Fibroblast of mammary gland (primary cell): ENCODE data around the gene MIDN.

Experiments used
- DNase-seq: peaks from one replicate; pipeline ENCODE4 v3.0.0-alpha.2; 2010; ENCODE audit warnings: low read depth
- H3K4me3 ChIP-seq: 2 replicates; pipeline ENCODE4 v1.5.1; 2011; ENCODE audit warnings: low read depth, mild to moderate bottlenecking, low read length, moderate library complexity; ENCODE audit not compliant: control insufficient read depth
- TF ChIP-seq, protein P1 (sequence below): conservative IDR thresholded peaks from 2 replicates; pipeline ENCODE4 v1.5.1; 2011; ENCODE audit warnings: low read depth, low read length, inconsistent platforms; ENCODE audit not compliant: control insufficient read depth, insufficient read depth

The MIDN gene

GRCh38 chr19:1235625-1236538 is 12.5 kb upstream of the MIDN start:
- DNase-seq, result peak; percentile 44
- TF ChIP-seq, protein P1, sequence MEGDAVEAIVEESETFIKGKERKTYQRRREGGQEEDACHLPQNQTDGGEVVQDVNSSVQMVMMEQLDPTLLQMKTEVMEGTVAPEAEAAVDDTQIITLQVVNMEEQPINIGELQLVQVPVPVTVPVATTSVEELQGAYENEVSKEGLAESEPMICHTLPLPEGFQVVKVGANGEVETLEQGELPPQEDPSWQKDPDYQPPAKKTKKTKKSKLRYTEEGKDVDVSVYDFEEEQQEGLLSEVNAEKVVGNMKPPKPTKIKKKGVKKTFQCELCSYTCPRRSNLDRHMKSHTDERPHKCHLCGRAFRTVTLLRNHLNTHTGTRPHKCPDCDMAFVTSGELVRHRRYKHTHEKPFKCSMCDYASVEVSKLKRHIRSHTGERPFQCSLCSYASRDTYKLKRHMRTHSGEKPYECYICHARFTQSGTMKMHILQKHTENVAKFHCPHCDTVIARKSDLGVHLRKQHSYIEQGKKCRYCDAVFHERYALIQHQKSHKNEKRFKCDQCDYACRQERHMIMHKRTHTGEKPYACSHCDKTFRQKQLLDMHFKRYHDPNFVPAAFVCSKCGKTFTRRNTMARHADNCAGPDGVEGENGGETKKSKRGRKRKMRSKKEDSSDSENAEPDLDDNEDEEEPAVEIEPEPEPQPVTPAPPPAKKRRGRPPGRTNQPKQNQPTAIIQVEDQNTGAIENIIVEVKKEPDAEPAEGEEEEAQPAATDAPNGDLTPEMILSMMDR, result no peak
- peak overlapping the region; percentile 40 for H3K4me3 ChIP-seq

GRCh38 chr19:1236576-1236975 is 11.8 kb upstream of the MIDN start:
- TF ChIP-seq, protein P1, result no peak
- no peak for DNase-seq
- H3K4me3 ChIP-seq, result peak overlapping the region; percentile 69

GRCh38 chr19:1237027-1237659 is 11.2 kb upstream of the MIDN start:
- DNase-seq, result peak; percentile 34
- TF ChIP-seq, protein P1, result no peak
- H3K4me3 ChIP-seq, result peak overlapping the region; percentile 69

- peak within 1 kb of the TSS; percentile 69 for H3K4me3 ChIP-seq
- DNase-seq, result no peak
- TF ChIP-seq, protein P1, result no peak
Measured at GRCh38 chr19:1237754-1238368, 10.5 kb upstream of the MIDN start, which contains the start of gene CBARP. CBARP (minus strand) TSS chr19:1238005; CDS start chr19:1236100, 1,905 bp downstream.

DNA sequence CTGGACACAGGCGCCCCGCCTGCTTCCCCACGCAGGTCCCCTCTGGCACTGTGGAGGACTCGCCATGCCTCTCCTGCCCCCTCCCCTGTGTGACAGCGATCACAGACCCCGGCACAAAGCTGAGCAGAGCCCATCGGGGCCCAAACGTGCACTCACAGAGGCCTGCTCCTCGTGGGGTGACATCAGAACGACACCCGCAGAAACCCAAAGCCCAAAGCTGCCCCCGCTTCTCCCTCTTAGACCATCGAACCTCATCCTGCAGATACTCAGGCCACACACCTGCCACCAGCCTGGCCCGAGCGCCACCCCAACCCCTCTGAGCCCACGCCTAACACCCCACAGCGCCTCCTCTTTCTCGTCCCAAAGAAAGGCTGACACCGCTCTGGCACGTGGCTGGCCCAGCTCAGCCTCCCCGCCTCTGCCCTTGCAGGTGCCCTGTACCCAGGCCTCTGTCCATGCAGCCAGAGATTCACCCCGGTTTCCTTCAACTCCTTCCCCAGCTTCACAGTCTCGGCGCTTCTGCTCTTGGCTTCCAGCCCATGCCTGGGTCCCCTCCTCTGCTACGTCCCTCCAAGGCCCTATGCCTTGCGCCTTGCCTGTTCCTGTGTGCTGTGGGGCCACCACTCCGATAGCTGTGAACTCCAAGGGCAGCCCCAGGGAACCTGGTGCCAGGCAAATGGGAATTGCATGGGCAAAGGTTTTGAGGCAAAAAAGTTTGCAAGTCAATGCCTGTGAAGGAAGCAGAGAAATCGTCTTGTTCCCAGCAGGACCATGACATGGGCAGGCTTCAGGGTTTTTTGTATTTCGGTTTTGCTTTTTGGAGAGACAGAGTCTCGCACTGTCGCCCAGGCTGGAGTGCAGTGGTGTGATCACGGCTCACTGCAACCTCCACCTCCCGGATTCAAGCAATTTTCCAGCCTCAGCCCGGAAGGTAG is 9.7 kb upstream of the MIDN start:
- peak overlapping the region; percentile 21 for H3K4me3 ChIP-seq
- no peak for DNase-seq
- TF ChIP-seq, protein P1, result no peak

DNA sequence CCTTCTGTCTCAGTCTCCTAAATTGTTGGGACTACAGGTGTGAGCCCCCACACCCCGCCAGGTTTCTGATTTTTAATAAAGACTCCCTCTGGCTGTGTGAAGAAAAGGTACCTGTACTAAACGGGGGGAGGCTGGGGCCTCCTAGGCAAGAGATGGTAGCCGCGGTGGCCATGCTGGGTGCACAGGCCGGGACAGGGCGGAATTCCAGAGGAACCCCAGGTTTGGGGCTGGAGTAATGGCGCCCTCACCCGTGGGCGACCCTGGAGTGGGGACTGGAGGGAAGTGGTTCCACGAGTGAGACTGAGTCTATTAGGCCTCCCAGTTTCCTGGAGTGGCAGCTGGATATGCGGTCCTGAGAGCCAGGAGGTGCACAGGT is 9.0 kb upstream of the MIDN start:
- no peak overlapping the region for H3K4me3 ChIP-seq
- TF ChIP-seq, protein P1, result no peak

More for the DNA sequence above, 9.0 kb upstream of the MIDN start:
- DNase-seq, result no peak
